SK-N-SH (cell line): ENCODE data around the gene CEP85. TPM values are rescaled to one million over a fixed set of nuclear protein-coding genes. Genes with fewer than 3 reads are reported as not detected.

Experiments used
- CTCF ChIA-PET: fragments of 300-600, 350-600 bp; formaldehyde crosslinking; extraction: SDS; loops from one replicate; lab custom pipeline; 2021; lab: Yijun Ruan, JAX
- POLR2A ChIA-PET: fragments of 350-600 bp; sonication (Branson Sonifier 250); formaldehyde crosslinking; extraction: SDS; loops from one replicate; lab custom pipeline; 2020; ENCODE audit warnings: antibody characterized with exemption, inconsistent platforms; lab: Yijun Ruan, JAX
- DNase-seq: peaks from one replicate; pipeline ENCODE4 v3.0.0; 2012
- H2AFZ ChIP-seq: fragments of 200-600 bp; sonication (generic); 2 replicates; pipeline ENCODE4 v1.8.1; 2016; ENCODE audit warnings: antibody characterized with exemption, mild to moderate bottlenecking, low read depth
- H3F3A ChIP-seq: fragments of 200-600 bp; sonication (generic); replicated peaks from 2 replicates; pipeline ENCODE3; 2016; ENCODE audit warnings: antibody characterized with exemption, mild to moderate bottlenecking; ENCODE audit not compliant: insufficient read depth
- H3K27ac ChIP-seq, 2 experiments: fragments of 200-500 bp in 1 of 2; fragments of 200-600 bp in 1 of 2; sonication (Bioruptor generic) in 1 of 2; sonication (generic), shearing (Covaris generic) in 1 of 2; 2 replicates each; pipeline versions ENCODE4 v1.5.1 to v1.6.1; 2014 to 2016; ENCODE audit warnings: low read depth in 2 of 2, inconsistent platforms in 1 of 2, low read length in 1 of 2, mild to moderate bottlenecking in 1 of 2, mixed read lengths in 1 of 2
- H3K27me3 ChIP-seq: fragments of 200-600 bp; sonication (generic), shearing (Covaris generic); 2 replicates; pipeline ENCODE4 v1.6.1; 2016; ENCODE audit warnings: mixed run types; ENCODE audit not compliant: insufficient read depth
- H3K36me3 ChIP-seq, 2 experiments: fragments of 200-500 bp in 1 of 2; fragments of 200-600 bp in 1 of 2; sonication (Bioruptor generic) in 1 of 2; sonication (generic) in 1 of 2; replicated peaks in 1 of 2; 2 replicates each; pipeline versions ENCODE3 to v1.5.1; 2014 to 2016; ENCODE audit warnings: low read length in 1 of 2, mild to moderate bottlenecking in 1 of 2; ENCODE audit not compliant: insufficient read depth in 2 of 2, control insufficient read depth in 1 of 2
- H3K4me1 ChIP-seq, 2 experiments: fragments of 200-500 bp in 1 of 2; fragments of 200-600 bp in 1 of 2; sonication (Bioruptor generic) in 1 of 2; sonication (generic), shearing (Covaris generic) in 1 of 2; 2 replicates each; pipeline versions ENCODE4 v1.5.1 to v1.6.1; 2014 to 2016; ENCODE audit warnings: low read depth in 1 of 2, low read length in 1 of 2, mixed run types in 1 of 2; ENCODE audit not compliant: insufficient read depth in 2 of 2, control insufficient read depth in 1 of 2
- H3K4me2 ChIP-seq: fragments of 200-600 bp; sonication (generic), shearing (Covaris generic); 2 replicates; pipeline ENCODE4 v1.6.1; 2017; ENCODE audit warnings: mixed run types
- H3K4me3 ChIP-seq, 2 experiments: fragments of 200-500 bp in 1 of 2; fragments of 200-600 bp in 1 of 2; sonication (Bioruptor generic) in 1 of 2; sonication (generic), shearing (Covaris generic) in 1 of 2; 2 replicates each; pipeline versions ENCODE4 v1.5.1 to v1.8.1; 2014 to 2016; ENCODE audit warnings: low read depth in 2 of 2, inconsistent platforms in 1 of 2, low read length in 1 of 2, mild to moderate bottlenecking in 1 of 2, mixed read lengths in 1 of 2, moderate library complexity in 1 of 2
- H3K79me2 ChIP-seq: fragments of 200-600 bp; sonication (generic); 2 replicates; pipeline ENCODE4 v1.8.1; 2017; ENCODE audit warnings: mild to moderate bottlenecking; ENCODE audit not compliant: insufficient read depth
- H3K9ac ChIP-seq: fragments of 200-600 bp; sonication (generic); 2 replicates; pipeline ENCODE4 v1.6.1; 2017; ENCODE audit warnings: mixed run types
- H3K9me2 ChIP-seq: fragments of 200-600 bp; sonication (generic); 2 replicates; pipeline ENCODE4 v1.6.1; 2017; ENCODE audit warnings: mixed run types
- H3K9me3 ChIP-seq: fragments of 200-600 bp; sonication (generic); 2 replicates; pipeline ENCODE4 v1.6.1; 2017; ENCODE audit warnings: mixed run types, mild to moderate bottlenecking, moderate library complexity
- H4K20me1 ChIP-seq: fragments of 200-600 bp; sonication (generic); 2 replicates; pipeline ENCODE4 v1.6.1; 2017; ENCODE audit warnings: mild to moderate bottlenecking, mixed run types; ENCODE audit not compliant: insufficient read depth
- CHD2 ChIP-seq: fragments of 150-350 bp; IDR thresholded peaks from 2 replicates; pipeline ENCODE4 v1.6.1; 2018; ENCODE audit warnings: low read length; ENCODE audit not compliant: partially characterized antibody
- ELF1 ChIP-seq: IDR thresholded peaks from 2 replicates; pipeline ENCODE4 v1.4.0; 2012
- EP300 ChIP-seq, 2 experiments: IDR thresholded peaks; 2 replicates each; pipeline versions ENCODE4 v1.4.0 to v1.6.1; 2012; ENCODE audit warnings: borderline replicate concordance in 1 of 2, low read depth in 1 of 2, low read length in 1 of 2
- EZH2phosphoT487 ChIP-seq: fragments of 200-600 bp; sonication (generic); IDR thresholded peaks from 2 replicates; pipeline ENCODE4 v1.6.1; 2017; ENCODE audit warnings: low read depth, mixed run types, mild to moderate bottlenecking, antibody characterized with exemption, moderate library complexity, borderline replicate concordance
- FOXJ3 ChIP-seq: sonication (generic); formaldehyde crosslinking; IDR thresholded peaks from 2 replicates; pipeline ENCODE4 v1.5.1; 2020; ENCODE audit warnings: mild to moderate bottlenecking, missing genetic modification reagents
- IRF3 ChIP-seq: fragments of 150-350 bp; IDR thresholded peaks from 2 replicates; pipeline ENCODE4 v1.6.1; 2016; ENCODE audit warnings: mild to moderate bottlenecking, low read depth, low read length
- JUND ChIP-seq: IDR thresholded peaks from 2 replicates; pipeline ENCODE4 v1.4.0; 2012
- MAX ChIP-seq: IDR thresholded peaks from 2 replicates; pipeline ENCODE4 v1.4.0; 2012; ENCODE audit warnings: low read depth
- MEF2A ChIP-seq: IDR thresholded peaks from 2 replicates; pipeline ENCODE4 v1.4.0; 2012; ENCODE audit warnings: low read depth, borderline replicate concordance
- NRF1 ChIP-seq: IDR thresholded peaks from 2 replicates; pipeline ENCODE4 v1.6.1; 2012; ENCODE audit warnings: low read depth, mild to moderate bottlenecking, low read length
- POLR2AphosphoS5 ChIP-seq: IDR thresholded peaks from 2 replicates; pipeline ENCODE4 v1.6.1; 2012; ENCODE audit warnings: low read depth, low read length
- RFX5 ChIP-seq: IDR thresholded peaks from 2 replicates; pipeline ENCODE4 v1.6.1; 2012; ENCODE audit warnings: mild to moderate bottlenecking, improper control_type of control experiment, low read length
- RXRA ChIP-seq: IDR thresholded peaks from 2 replicates; pipeline ENCODE4 v1.4.0; 2012; ENCODE audit warnings: low read depth, mild to moderate bottlenecking, borderline replicate concordance
- SMC3 ChIP-seq: IDR thresholded peaks from 2 replicates; pipeline ENCODE4 v1.6.1; 2012; ENCODE audit warnings: low read depth, low read length, improper control_type of control experiment
- TEAD4 ChIP-seq: IDR thresholded peaks from 2 replicates; pipeline ENCODE4 v1.4.0; 2012; ENCODE audit warnings: mild to moderate bottlenecking, borderline replicate concordance; ENCODE audit not compliant: insufficient read depth
- YY1 ChIP-seq: IDR thresholded peaks from 2 replicates; pipeline ENCODE4 v1.4.0; 2012; ENCODE audit warnings: low read depth, mild to moderate bottlenecking
- WGBS: methylation state at CpG from one replicate; pipeline ENCODE4 v1.1.6; 2017; ENCODE audit warnings: low lambda C conversion rate; 5-methylcytosine and 5-hydroxymethylcytosine counted together
- polyA plus RNA-seq, 3 experiments: library from polyadenylated mRNA; depleted of rRNA; stranded (reverse); fragments of >200 nt; gene quantifications; 2 replicates each; pipeline ENCODE4 v1.2.3, GENCODE V29; 2012

CEP85 gene
- polyA plus RNA-seq, 1 of the 3 experiments (the other 2 are of a cell fraction) = 12.1 TPM

- H3K9me2 ChIP-seq = no peaks in the 10 kb centered on the region
- no peak overlapping the region for H3K4me2 ChIP-seq
- no peak overlapping the region for H3K4me3 ChIP-seq
- H3K79me2 ChIP-seq = no peaks in the 10 kb centered on the region
- H3F3A ChIP-seq = no peaks in the 10 kb centered on the region
- TF ChIP-seq ELF1 (no peak), FOXJ3 (CRISPR knock-in tag) (no peak), EZH2phosphoT487 (no peak), TEAD4 (no peak), SMC3 (no peak), CHD2 (no peak), RFX5 (no peak), YY1 (no peak), RXRA (no peak), MEF2A (no peak), MAX (no peak), POLR2AphosphoS5 (no peak), JUND (no peak), NRF1 (no peak)
- ChIA-PET POLR2A (no interaction called here), CTCF (interaction anchor here (0.8 to 10.4 kb wide), 3 partner anchors 28 to 280 kb away, joined by 3 to 213 read pairs (median 204); partner anchors contain the start of gene SH3BGRL3)
- H3K36me3 ChIP-seq = no peaks in the 10 kb centered on the region
- H3K4me1 ChIP-seq = peaks cover 0 to under 1% of the 10 kb centered on the region in 2 experiments; a peak in 1 of 4 replicates
- DNase-seq = no peak
- H3K9me3 ChIP-seq = no peaks in the 10 kb centered on the region
- peaks cover 8% of the 10 kb centered on the region; the same call in 1 of the 2 replicates for H3K27me3 ChIP-seq
- WGBS = 75% methylated on average over 8 of the region's 8 CpGs
- no peak overlapping the region for H3K9ac ChIP-seq
- no peak overlapping the region for H2AFZ ChIP-seq
- no peak overlapping the region for H3K27ac ChIP-seq
- H4K20me1 ChIP-seq = no peaks in the 10 kb centered on the region
Observed at GRCh38 chr1:26315874-26316850, 82.2 kb downstream of the CEP85 start.

GRCh38 chr1:26317146-26317545, 83.1 kb downstream of the CEP85 start:
- no peaks in the 10 kb centered on the region for H3K9me3 ChIP-seq
- no peaks in the 10 kb centered on the region for H3K9me2 ChIP-seq
- H3K9ac ChIP-seq = no peak overlapping the region
- ChIA-PET POLR2A (no interaction called here), CTCF (interaction anchor here (0.8 to 10.4 kb wide), 4 partner anchors 29 to 281 kb away, joined by 3 to 213 read pairs (median 104); partner anchors contain the start of genes CEP85 and SH3BGRL3)
- no peak overlapping the region for H3K27ac ChIP-seq
- no peaks in the 10 kb centered on the region for H4K20me1 ChIP-seq
- no peak for DNase-seq
- no peaks in the 10 kb centered on the region for H3K36me3 ChIP-seq
- H3K4me1 ChIP-seq = peaks cover 0 to 3% of the 10 kb centered on the region in 2 experiments; a peak in 1 of 4 replicates
- H3K79me2 ChIP-seq = no peaks in the 10 kb centered on the region
- H3K4me2 ChIP-seq = no peak overlapping the region
- peaks cover 8% of the 10 kb centered on the region; the same call in 1 of the 2 replicates for H3K27me3 ChIP-seq
- WGBS = 92% methylated on average over 2 of the region's 2 CpGs
- H3F3A ChIP-seq = no peaks in the 10 kb centered on the region
- H2AFZ ChIP-seq = no peak overlapping the region
- TF ChIP-seq TEAD4 (no peak), MAX (no peak), EP300 (IDR thresholded peaks at IDR 0.05; ENCODE audit: borderline replicate concordance in 1 of 2, low read depth in 1 of 2, low read length in 1 of 2) (no peak), IRF3 (no peak)
- TF ChIP-seq, all 33 proteins: peak for 0
- H3K4me3 ChIP-seq = no peak overlapping the region
